ENCODE data around the gene HS6ST3.

GRCh38 chr13:96707146-96707545, 617.2 kb downstream of the HS6ST3 start:
- no peak for TF ChIP-seq CTCF (conservative IDR thresholded peaks at IDR 0.05 in 1 of 2, IDR thresholded peaks at IDR 0.05 in 1 of 2; ENCODE audit: extremely low read depth in 1 of 2, insufficient read depth in 1 of 2, low read depth in 1 of 2, low read length in 2 of 2)
- no peak for TF ChIP-seq EZH2 (IDR thresholded peaks at IDR 0.05; ENCODE audit: borderline replicate concordance, low read length)
